GM19452 (cell line): ENCODE data around the gene OMD.
"Not testable (repeated sequence)": the region's sequence is repeated elsewhere in the genome, so short reads cannot be mapped to it uniquely, and the experiment has no call there.

ENCODE experiments used
- ATAC-seq: cut with Tn5 transposase; IDR thresholded peaks from one replicate; pipeline ENCODE4 v1.9.1; 2021; ENCODE audit not compliant: unreplicated experiment

Gene OMD

GRCh38 chr9:92422611-92423338, 1.5 kb downstream of the OMD start:
- no peak for ATAC-seq

- ATAC-seq: no peak
These were observed 9.7 kb downstream of the OMD start for GRCh38 chr9:92414566-92414965.

GRCh38 chr9:92411157-92411556, 13.1 kb downstream of the OMD start:
- not testable (repeated sequence) for ATAC-seq

GRCh38 chr9:92408747-92409478, 15.4 kb downstream of the OMD start:
- no peak for ATAC-seq

- no peak for ATAC-seq
These were observed 16.5 kb downstream of the OMD start for GRCh38 chr9:92407818-92408217.

GRCh38 chr9:92406477-92406876, 17.8 kb downstream of the OMD start:
- no peak for ATAC-seq

- ATAC-seq: no peak
These were observed 18.5 kb downstream of the OMD start for GRCh38 chr9:92405818-92406217.

- no peak for ATAC-seq
These were observed 20.0 kb downstream of the OMD start, which contains the start of gene OGN for GRCh38 chr9:92404042-92404836. TSS of gene OGN (minus strand) at chr9:92404578. CDS start at chr9:92403407, 1,171 bp downstream.

GRCh38 chr9:92402826-92403745, 21.2 kb downstream of the OMD start:
- no peak for ATAC-seq

- no peak for ATAC-seq
These were observed 21.9 kb downstream of the OMD start for GRCh38 chr9:92402360-92402759.

GRCh38 chr9:92397853-92398252, 26.4 kb downstream of the OMD start:
- ATAC-seq: no peak

GRCh38 chr9:92395617-92396016, 28.7 kb downstream of the OMD start:
- no peak for ATAC-seq

GRCh38 chr9:92393686-92394085, 30.6 kb downstream of the OMD start:
- no peak for ATAC-seq

- no peak for ATAC-seq
These were observed 31.6 kb downstream of the OMD start for GRCh38 chr9:92392690-92393089.

- no peak for ATAC-seq
These were observed 38.3 kb downstream of the OMD start for GRCh38 chr9:92385953-92386352.

- ATAC-seq: no peak
These were observed 38.8 kb downstream of the OMD start for GRCh38 chr9:92385477-92385876.

GRCh38 chr9:92385001-92385400, 39.3 kb downstream of the OMD start:
- no peak for ATAC-seq

- no peak for ATAC-seq
These were observed 39.9 kb downstream of the OMD start for GRCh38 chr9:92384375-92384774.

- ATAC-seq: no peak
These were observed 42.5 kb downstream of the OMD start for GRCh38 chr9:92381775-92382174.

GRCh38 chr9:92380603-92381002, 43.7 kb downstream of the OMD start:
- ATAC-seq: no peak
